ENCODE results near the gene ATXN2L.

DNA sequence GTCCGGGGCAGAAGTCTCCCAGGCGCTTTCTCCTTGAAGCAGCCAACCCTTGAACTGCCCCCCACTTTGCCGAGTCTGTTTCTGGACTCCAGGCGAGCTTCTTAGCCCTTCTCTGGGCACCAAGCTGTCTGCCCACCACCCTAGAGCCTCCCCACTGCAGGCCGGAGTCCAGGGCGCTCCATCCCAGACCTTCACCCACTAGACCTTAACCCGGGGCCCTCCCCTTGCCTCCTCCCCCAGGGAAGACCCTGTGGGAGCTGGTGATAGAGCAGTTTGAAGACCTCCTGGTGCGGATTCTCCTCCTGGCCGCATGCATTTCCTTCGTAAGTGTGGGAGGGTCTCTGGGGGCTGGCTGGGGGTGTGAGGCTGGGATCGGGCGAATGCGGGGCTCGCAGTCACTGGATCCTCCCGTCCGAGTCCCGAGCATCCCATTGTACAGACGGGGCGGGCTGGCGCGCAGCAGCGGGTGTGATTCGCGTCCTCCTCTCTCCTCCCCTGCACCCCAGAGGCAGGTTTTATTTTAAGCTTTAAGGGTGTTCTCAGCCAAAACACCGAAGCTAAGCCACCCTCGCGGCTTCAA lies 56.6 kb downstream of the ATXN2L start:
- TF ChIP-seq, protein P1, sequence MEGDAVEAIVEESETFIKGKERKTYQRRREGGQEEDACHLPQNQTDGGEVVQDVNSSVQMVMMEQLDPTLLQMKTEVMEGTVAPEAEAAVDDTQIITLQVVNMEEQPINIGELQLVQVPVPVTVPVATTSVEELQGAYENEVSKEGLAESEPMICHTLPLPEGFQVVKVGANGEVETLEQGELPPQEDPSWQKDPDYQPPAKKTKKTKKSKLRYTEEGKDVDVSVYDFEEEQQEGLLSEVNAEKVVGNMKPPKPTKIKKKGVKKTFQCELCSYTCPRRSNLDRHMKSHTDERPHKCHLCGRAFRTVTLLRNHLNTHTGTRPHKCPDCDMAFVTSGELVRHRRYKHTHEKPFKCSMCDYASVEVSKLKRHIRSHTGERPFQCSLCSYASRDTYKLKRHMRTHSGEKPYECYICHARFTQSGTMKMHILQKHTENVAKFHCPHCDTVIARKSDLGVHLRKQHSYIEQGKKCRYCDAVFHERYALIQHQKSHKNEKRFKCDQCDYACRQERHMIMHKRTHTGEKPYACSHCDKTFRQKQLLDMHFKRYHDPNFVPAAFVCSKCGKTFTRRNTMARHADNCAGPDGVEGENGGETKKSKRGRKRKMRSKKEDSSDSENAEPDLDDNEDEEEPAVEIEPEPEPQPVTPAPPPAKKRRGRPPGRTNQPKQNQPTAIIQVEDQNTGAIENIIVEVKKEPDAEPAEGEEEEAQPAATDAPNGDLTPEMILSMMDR (IDR thresholded peaks at IDR 0.05; ENCODE audit: low read depth, low read length, poor library complexity, severe bottlenecking), result no peak
- no peak for TF ChIP-seq EZH2phosphoT487 (IDR thresholded peaks at IDR 0.05; ENCODE audit: borderline replicate concordance, low read length)

Measured in DOHH2 (cell line).